Measurements from ENCODE around the gene DNMT1. TPM values are rescaled to one million over a fixed set of nuclear protein-coding genes. Genes with fewer than 3 reads are reported as not detected.

The DNMT1 gene
- total RNA-seq, 2 experiments from 2014 or later, result 345 to 355 TPM

GRCh38 chr19:10135551-10136334 is 59.0 kb downstream of the DNMT1 start:
- ChIA-PET CTCF (no interaction called here), POLR2A (interaction anchor here (0.6 kb wide), 1 partner anchor 12 kb away, joined by 12 read pairs; no protein-coding TSS in a partner anchor)

- POLR2A ChIA-PET, result no interaction called here
- CTCF ChIA-PET, result no interaction called here
Observed at GRCh38 chr19:10134040-10134439, 60.7 kb downstream of the DNMT1 start.

GRCh38 chr19:10133596-10133995 is 61.2 kb downstream of the DNMT1 start:
- POLR2A ChIA-PET, result no interaction called here
- CTCF ChIA-PET, result interaction anchor here (1.2 kb wide), 1 partner anchor 13 kb away, joined by 4 read pairs; no protein-coding TSS in a partner anchor

GRCh38 chr19:10132905-10133304 is 61.8 kb downstream of the DNMT1 start:
- ChIA-PET CTCF (interaction anchor here (1.2 kb wide), 1 partner anchor 13 kb away, joined by 4 read pairs; no protein-coding TSS in a partner anchor), POLR2A (no interaction called here)

DNA sequence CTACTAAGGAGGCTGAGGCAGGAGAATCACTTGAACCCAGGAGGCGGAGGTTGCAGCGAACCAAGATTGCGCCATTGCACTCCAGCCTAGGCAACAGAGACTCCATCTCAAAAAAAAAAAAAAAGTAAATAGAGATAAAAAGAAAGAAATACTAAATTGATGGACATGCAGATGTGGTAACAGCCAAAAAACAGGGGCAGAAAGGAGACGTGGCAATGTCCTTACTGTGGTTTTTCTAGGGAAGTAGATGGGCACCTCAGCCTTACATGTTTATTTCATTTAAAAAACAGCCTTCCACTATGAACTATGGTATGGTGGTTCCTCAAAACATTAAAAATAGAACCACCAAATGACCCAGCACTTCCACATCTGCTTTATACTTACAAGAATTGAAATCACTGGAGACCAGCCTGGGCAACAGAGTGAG is 68.5 kb downstream of the DNMT1 start:
- CTCF ChIA-PET, result no interaction called here
- POLR2A ChIA-PET, result no interaction called here

DNA sequence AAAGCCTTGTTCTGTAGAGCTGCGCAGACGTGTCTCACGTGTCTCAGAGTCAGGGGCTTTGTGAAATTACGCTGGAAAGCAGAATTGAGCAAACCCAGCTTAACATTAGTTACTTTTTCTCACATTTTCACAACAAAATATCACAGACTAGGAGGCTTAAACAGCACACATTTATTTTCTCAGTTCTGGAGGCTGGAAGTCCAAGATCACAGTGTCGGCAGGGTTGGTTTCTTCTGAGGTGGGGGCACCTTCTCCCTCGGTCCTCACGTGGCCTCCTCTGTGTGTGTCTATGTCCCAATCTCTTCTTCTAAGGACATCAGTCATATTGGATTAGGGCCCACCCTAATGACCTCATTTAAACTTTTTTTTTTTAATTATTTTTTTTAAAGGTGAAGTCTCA is 70.3 kb downstream of the DNMT1 start:
- POLR2A ChIA-PET, result interaction anchor here (0.7 kb wide), 1 partner anchor 12 kb away, joined by 12 read pairs; no protein-coding TSS in a partner anchor
- CTCF ChIA-PET, result interaction anchor here (0.7 to 1.3 kb wide), 4 partner anchors 13 to 125 kb away, joined by 3 to 4 read pairs (median 4); no protein-coding TSS in a partner anchor

DNA sequence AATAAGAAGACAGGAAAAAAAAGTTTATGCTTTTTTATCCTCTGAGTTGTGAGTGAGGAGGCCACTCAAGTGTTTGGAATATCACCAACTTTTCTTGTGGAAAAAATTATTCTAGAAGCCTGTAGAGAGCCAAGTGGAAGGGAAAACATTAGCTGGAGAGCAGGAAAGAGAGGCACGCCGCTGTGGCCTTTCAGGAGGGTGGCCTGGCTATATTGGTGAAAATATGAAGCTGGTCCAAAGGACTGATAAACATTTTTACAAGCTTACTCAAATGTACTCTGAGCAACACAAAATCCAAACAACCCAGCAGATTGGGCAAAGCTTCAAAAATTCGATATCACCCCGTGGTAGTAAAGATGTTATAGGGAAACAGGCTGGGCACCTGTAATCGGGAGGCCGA is 72.7 kb downstream of the DNMT1 start:
- ChIA-PET POLR2A (interaction anchor here (0.6 to 0.7 kb wide), 2 partner anchors 17 to 34 kb away, joined by 4 to 6 read pairs; no protein-coding TSS in a partner anchor), CTCF (interaction anchor here (0.6 kb wide), 1 partner anchor 132 kb away, joined by 3 read pairs; no protein-coding TSS in a partner anchor)

- ChIA-PET POLR2A (interaction anchor here (0.6 to 0.7 kb wide), 3 partner anchors 9 to 116 kb away, joined by 3 to 5 read pairs (median 4); partner anchors contain the start of gene P2RY11), CTCF (interaction anchor here (0.5 to 1.5 kb wide), 9 partner anchors 9 to 167 kb away, joined by 3 to 5 read pairs (median 3); no protein-coding TSS in a partner anchor)
Observed at GRCh38 chr19:10120538-10121189, 74.1 kb downstream of the DNMT1 start.

DNA sequence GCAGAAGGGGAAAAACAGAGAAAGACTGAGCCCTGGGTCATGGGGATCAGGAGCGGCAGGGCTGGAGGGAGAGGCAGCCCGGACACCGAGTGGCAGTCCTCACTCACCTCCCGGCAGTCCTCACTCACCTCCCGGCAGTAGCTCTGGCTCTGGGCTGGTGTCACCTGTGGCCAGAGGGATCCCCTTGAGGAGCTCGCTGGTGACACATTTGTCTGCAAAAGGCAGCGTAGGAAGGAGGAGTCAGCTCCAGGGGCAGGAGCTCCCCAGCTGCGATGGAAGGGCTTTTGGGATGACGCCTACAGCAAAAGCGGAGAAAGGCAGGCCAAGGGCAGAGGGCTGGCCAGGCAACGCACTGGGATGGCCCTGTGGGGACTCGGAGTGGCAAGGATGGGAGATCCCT is 75.8 kb downstream of the DNMT1 start:
- ChIA-PET CTCF (interaction anchor here (0.7 to 1.3 kb wide), 4 partner anchors 10 to 91 kb away, joined by 3 to 5 read pairs (median 4); no protein-coding TSS in a partner anchor), POLR2A (no interaction called here)

DNA sequence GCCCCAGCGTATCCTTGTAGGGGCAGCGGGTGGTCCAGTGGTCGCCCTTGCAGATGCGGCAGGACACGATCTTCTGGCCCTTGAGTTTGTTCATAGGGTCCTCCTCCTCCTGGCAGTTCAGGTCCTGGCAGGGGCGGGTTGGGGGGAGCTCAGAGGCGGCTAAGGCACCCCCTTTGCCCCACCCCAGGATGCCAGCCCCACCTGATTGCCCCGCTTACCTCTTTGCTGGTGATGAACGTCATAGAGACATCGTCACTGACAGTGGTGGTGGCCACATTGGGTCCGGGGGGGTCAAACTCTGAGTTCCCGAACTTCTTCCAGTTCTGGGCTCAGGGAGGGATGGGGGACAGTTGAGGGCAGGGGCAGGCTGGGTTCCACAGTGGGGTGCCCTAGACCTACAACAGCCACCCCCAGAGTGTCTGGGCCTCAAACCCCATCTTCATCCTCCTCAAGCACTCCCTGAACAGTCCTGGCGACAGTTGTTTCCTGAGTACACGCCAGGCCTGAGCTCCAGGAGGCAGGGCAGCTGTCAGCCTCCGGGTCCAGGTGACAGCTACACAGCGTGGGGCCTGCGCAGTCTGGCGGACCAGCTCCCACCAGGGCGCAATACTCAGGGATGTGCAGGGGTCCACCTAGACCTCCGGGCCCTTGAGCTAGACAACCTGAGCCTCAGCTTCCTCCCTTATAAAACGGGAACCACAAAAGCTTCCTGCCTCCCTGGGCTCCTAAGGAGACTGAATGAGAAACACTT is 77.7 kb downstream of the DNMT1 start:
- POLR2A ChIA-PET, result interaction anchor here (0.6 to 5.1 kb wide), 4 partner anchors 9 to 118 kb away, joined by 5 to 45 read pairs (median 18); partner anchors contain the start of gene ANGPTL6
- CTCF ChIA-PET, result interaction anchor here (1.3 to 9.7 kb wide), 2 partner anchors 17 to 133 kb away, joined by 3 to 127 read pairs; partner anchors contain the start of gene ANGPTL6

DNA sequence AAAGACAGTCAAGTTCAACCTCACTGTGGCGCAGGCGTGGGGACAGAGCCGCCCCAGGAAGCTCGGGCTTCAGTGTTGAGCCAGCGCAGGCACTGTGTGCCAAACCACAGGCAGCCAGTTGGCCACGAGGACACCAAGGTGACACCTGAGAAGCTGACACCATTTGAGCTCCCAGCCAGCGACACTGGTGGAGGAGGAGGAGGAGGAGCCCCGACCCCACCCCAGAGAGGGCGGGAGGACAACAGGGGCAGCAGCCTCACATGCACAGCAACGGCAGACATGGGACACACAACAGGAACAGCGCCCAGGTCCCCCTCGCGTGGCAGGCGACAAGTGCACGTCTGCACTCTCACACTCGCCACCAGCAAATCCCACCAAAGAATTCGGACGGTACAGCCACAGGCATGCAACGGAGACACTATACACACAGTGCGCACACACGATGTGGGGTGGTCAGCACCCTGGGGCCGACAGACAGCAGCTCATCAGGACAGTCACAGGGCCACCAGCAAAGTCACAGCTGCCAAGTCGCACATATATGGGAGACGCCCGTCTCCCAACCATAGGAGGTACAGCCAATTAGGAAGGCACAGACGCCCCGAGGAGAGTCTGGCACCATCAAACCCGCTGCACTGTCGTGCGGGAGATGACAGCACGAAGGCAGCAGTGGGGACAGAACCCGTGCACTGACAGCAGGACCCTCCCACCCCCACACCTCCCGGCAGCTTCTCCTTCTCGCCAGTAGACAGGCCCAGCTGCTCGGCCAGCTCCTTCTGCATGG is 78.5 kb downstream of the DNMT1 start:
- ChIA-PET POLR2A (interaction anchor here (0.6 to 5.1 kb wide), 7 partner anchors 8 to 117 kb away, joined by 3 to 45 read pairs (median 5); partner anchors contain the start of genes ANGPTL6 and PPAN), CTCF (interaction anchor here (9.7 kb wide), 1 partner anchor 16 kb away, joined by 127 read pairs; the partner anchor contains the start of gene ANGPTL6)

- POLR2A ChIA-PET, result interaction anchor here (1.0 to 5.1 kb wide), 5 partner anchors 10 to 23 kb away, joined by 3 to 45 read pairs (median 21); partner anchors contain the start of genes ANGPTL6 and PPAN
- CTCF ChIA-PET, result interaction anchor here (0.5 to 9.7 kb wide), 3 partner anchors 9 to 186 kb away, joined by 3 to 127 read pairs (median 7); partner anchors contain the start of genes ANGPTL6 and PPAN
Observed at GRCh38 chr19:10115392-10116084, 79.2 kb downstream of the DNMT1 start.

- ChIA-PET POLR2A (interaction anchor here (1.2 to 5.1 kb wide), 4 partner anchors 9 to 19 kb away, joined by 3 to 45 read pairs (median 26); partner anchors contain the start of genes ANGPTL6 and PPAN), CTCF (interaction anchor here (0.5 to 9.7 kb wide), 5 partner anchors 8 to 185 kb away, joined by 3 to 127 read pairs (median 7); partner anchors contain the start of genes ANGPTL6 and PPAN)
Observed at GRCh38 chr19:10114651-10115391, 79.9 kb downstream of the DNMT1 start.

DNA sequence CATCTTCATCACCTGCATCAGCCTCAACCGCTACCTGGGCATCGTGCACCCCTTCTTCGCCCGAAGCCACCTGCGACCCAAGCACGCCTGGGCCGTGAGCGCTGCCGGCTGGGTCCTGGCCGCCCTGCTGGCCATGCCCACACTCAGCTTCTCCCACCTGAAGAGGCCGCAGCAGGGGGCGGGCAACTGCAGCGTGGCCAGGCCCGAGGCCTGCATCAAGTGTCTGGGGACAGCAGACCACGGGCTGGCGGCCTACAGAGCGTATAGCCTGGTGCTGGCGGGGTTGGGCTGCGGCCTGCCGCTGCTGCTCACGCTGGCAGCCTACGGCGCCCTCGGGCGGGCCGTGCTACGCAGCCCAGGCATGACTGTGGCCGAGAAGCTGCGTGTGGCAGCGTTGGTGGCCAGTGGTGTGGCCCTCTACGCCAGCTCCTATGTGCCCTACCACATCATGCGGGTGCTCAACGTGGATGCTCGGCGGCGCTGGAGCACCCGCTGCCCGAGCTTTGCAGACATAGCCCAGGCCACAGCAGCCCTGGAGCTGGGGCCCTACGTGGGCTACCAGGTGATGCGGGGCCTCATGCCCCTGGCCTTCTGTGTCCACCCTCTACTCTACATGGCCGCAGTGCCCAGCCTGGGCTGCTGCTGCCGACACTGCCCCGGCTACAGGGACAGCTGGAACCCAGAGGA is 80.6 kb downstream of the DNMT1 start:
- ChIA-PET POLR2A (interaction anchor here (1.2 to 5.1 kb wide), 5 partner anchors 11 to 117 kb away, joined by 4 to 45 read pairs (median 21); partner anchors contain the start of genes ANGPTL6 and S1PR2), CTCF (interaction anchor here (1.4 to 9.7 kb wide), 5 partner anchors 7 to 146 kb away, joined by 3 to 127 read pairs (median 7); partner anchors contain the start of genes ANGPTL6 and PPAN)

DNA sequence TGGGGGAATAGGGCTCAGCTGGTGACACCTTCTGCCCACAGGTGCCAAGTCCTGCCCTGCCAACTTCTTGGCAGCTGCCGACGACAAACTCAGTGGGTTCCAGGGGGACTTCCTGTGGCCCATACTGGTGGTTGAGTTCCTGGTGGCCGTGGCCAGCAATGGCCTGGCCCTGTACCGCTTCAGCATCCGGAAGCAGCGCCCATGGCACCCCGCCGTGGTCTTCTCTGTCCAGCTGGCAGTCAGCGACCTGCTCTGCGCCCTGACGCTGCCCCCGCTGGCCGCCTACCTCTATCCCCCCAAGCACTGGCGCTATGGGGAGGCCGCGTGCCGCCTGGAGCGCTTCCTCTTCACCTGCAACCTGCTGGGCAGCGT is 81.2 kb downstream of the DNMT1 start:
- POLR2A ChIA-PET, result interaction anchor here (0.5 to 5.1 kb wide), 9 partner anchors 11 to 253 kb away, joined by 3 to 45 read pairs (median 5); partner anchors contain the start of genes ANGPTL6, ICAM1 and S1PR2

More for the DNA sequence above, 81.2 kb downstream of the DNMT1 start:
- CTCF ChIA-PET, result interaction anchor here (0.6 to 9.7 kb wide), 5 partner anchors 13 to 470 kb away, joined by 3 to 127 read pairs (median 4); partner anchors contain the start of gene ANGPTL6
